CD4-positive, alpha-beta T cell treated with Interleukin-4 for 1 hour (primary cell): Measurements from ENCODE around the gene IMMP2L.
A peak's percentile ranks its signal among the peaks of the same experiment; 100 is the strongest.
"Not testable (repeated sequence)": the region's sequence is repeated elsewhere in the genome, so short reads cannot be mapped to it uniquely, and the experiment has no call there.

Source experiments
- DNase-seq, 2 donors: peaks; one replicate each; pipeline ENCODE4 v3.0.0-alpha.2; 2020 to 2022

Gene IMMP2L

GRCh38 chr7:111561904-111562732 is at the start of gene IMMP2L:
Gene IMMP2L, minus strand, starts transcription at chr7:111562492.
- peak; percentile 90 to 92 for DNase-seq

GRCh38 chr7:111609483-111610254 is 47.4 kb upstream of the IMMP2L start:
- DNase-seq, result not testable (repeated sequence)

- no peak for DNase-seq
Observed at GRCh38 chr7:111607621-111608020, 45.3 kb upstream of the IMMP2L start.

GRCh38 chr7:111605246-111605645 is 43.0 kb upstream of the IMMP2L start:
- no peak for DNase-seq

- DNase-seq, result no peak
Observed at GRCh38 chr7:111600091-111600490, 37.8 kb upstream of the IMMP2L start.

GRCh38 chr7:111595780-111596179 is 33.5 kb upstream of the IMMP2L start:
- DNase-seq, result no peak

GRCh38 chr7:111594602-111595001 is 32.3 kb upstream of the IMMP2L start:
- DNase-seq, result no peak

- DNase-seq, result no peak
Observed at GRCh38 chr7:111593343-111593742, 31.1 kb upstream of the IMMP2L start.

- DNase-seq, result no peak
Observed at GRCh38 chr7:111588065-111588433, 25.8 kb upstream of the IMMP2L start.

- DNase-seq, result no peak
Observed at GRCh38 chr7:111587410-111588064, 25.2 kb upstream of the IMMP2L start.

GRCh38 chr7:111586711-111587409 is 24.6 kb upstream of the IMMP2L start:
- DNase-seq, result no peak

- DNase-seq, result not testable (repeated sequence)
Observed at GRCh38 chr7:111581784-111582488, 19.6 kb upstream of the IMMP2L start.

GRCh38 chr7:111581207-111581606 is 18.9 kb upstream of the IMMP2L start:
- not testable (repeated sequence) for DNase-seq

- DNase-seq, result no peak
Observed at GRCh38 chr7:111578754-111579153, 16.5 kb upstream of the IMMP2L start.

- no peak for DNase-seq
Observed at GRCh38 chr7:111571720-111572119, 9.4 kb upstream of the IMMP2L start.

GRCh38 chr7:111568870-111569462 is 6.7 kb upstream of the IMMP2L start:
- DNase-seq, result no peak

- DNase-seq, result no peak
Observed at GRCh38 chr7:111568419-111568818, 6.1 kb upstream of the IMMP2L start.

GRCh38 chr7:111564078-111564477 is 1.8 kb upstream of the IMMP2L start:
- DNase-seq, result no peak

- no peak for DNase-seq
Observed at GRCh38 chr7:111561654-111561903, 713 bp downstream of the IMMP2L start.

- DNase-seq, result no peak
Observed at GRCh38 chr7:111560773-111561653, 1.3 kb downstream of the IMMP2L start.

GRCh38 chr7:111558991-111559390 is 3.3 kb downstream of the IMMP2L start:
- DNase-seq, result no peak
